CD4-positive, alpha-beta T cell (primary cell): ENCODE measurements around the gene ANKS1B. TPM values are rescaled to one million over a fixed set of nuclear protein-coding genes. Genes with fewer than 3 reads are reported as not detected.

Experiments
- ATAC-seq: fragments of 200-7000 bp; cut with Tn5 transposase; one replicate; pipeline ENCODE4 v1.10.0; 2022; ENCODE audit warnings: mild to moderate bottlenecking; ENCODE audit not compliant: poor library complexity
- CTCF ChIA-PET: fragments of 350-600 bp; sonication (Branson Sonifier 250); formaldehyde crosslinking; loops from one replicate; lab custom pipeline; 2021; ENCODE audit warnings: antibody characterized with exemption, inconsistent platforms; lab: Charles Lee
- POLR2A ChIA-PET: fragments of 350-600 bp; sonication (Branson Sonifier 250); formaldehyde crosslinking; loops from one replicate; lab custom pipeline; 2021; ENCODE audit warnings: antibody characterized with exemption, inconsistent platforms; lab: Charles Lee
- DNase-seq, 14 experiments: peaks; one replicate each; pipeline ENCODE4 v3.0.0-alpha.2; 2013 to 2020; ENCODE audit warnings: mixed read lengths in 2 of 14
- H3K27ac ChIP-seq, 2 donors: one replicate each; pipeline versions ENCODE4 v1.5.1 to v1.7.0; 2013; ENCODE audit warnings: low read length in 2 of 2, low read depth in 1 of 2, mild to moderate bottlenecking in 1 of 2
- H3K27me3 ChIP-seq, 2 experiments: 1 replicate in 1 of 2; 2 replicates in 1 of 2; pipeline versions ENCODE4 v1.6.1 to v1.7.0; 2013; ENCODE audit warnings: low read length in 2 of 2, control low read depth in 1 of 2, mild to moderate bottlenecking in 1 of 2, moderate library complexity in 1 of 2; ENCODE audit not compliant: insufficient read depth in 2 of 2, control insufficient read depth in 1 of 2
- H3K36me3 ChIP-seq: one replicate; pipeline ENCODE4 v1.6.1; 2013; ENCODE audit warnings: low read length, control low read depth; ENCODE audit not compliant: insufficient read depth
- H3K4me1 ChIP-seq: one replicate; pipeline ENCODE4 v1.6.1; 2013; ENCODE audit warnings: low read length, control low read depth; ENCODE audit not compliant: insufficient read depth
- H3K4me3 ChIP-seq: one replicate; pipeline ENCODE4 v1.5.1; 2013; ENCODE audit warnings: mild to moderate bottlenecking, low read length, moderate library complexity
- H3K9me3 ChIP-seq, 2 experiments: 1 replicate in 1 of 2; 2 replicates in 1 of 2; pipeline versions ENCODE4 v1.6.1 to v1.7.0; 2013; ENCODE audit warnings: low read length in 2 of 2, mild to moderate bottlenecking in 2 of 2, control low read depth in 1 of 2, moderate library complexity in 1 of 2; ENCODE audit not compliant: control insufficient read depth in 1 of 2, insufficient read depth in 1 of 2
- H3K27ac Mint-ChIP-seq: one replicate; pipeline ENCODE4 v1.8.0; 2020; ENCODE audit warnings: mixed read lengths
- H3K27me3 Mint-ChIP-seq: one replicate; pipeline ENCODE4 v1.8.0; 2021; ENCODE audit warnings: mixed read lengths
- H3K36me3 Mint-ChIP-seq: one replicate; pipeline ENCODE4 v1.8.0; 2021; ENCODE audit warnings: low read depth, mixed read lengths
- H3K4me1 Mint-ChIP-seq: one replicate; pipeline ENCODE4 v1.8.0; 2021; ENCODE audit warnings: low read depth, mixed read lengths
- H3K4me3 Mint-ChIP-seq: one replicate; pipeline ENCODE4 v1.8.0; 2020; ENCODE audit warnings: mild to moderate bottlenecking, mixed read lengths
- H3K9me3 Mint-ChIP-seq: one replicate; pipeline ENCODE4 v1.8.0; 2020; ENCODE audit warnings: mixed read lengths
- intact Hi-C, 2 experiments: fragments of 100-400 bp; cut with DNase I in 1 of 2; cut with micrococcal nuclease in 1 of 2; formaldehyde crosslinking; loops; one replicate each; pipeline versions ENCODE4 v1.15.1 to v1.9.0; 2023 to 2025; cut with DNase I, micrococcal nuclease
- total RNA-seq, 174 experiments: library from RNA in 2 of 174; stranded (reverse) in 2 of 174; gene quantifications; one replicate each; pipeline ENCODE4 v1.2.3 and lab custom pipeline; 2021 to 2026
- TF ChIP-seq, protein P1 (sequence below): fragments of 200-600 bp; IDR thresholded peaks from one replicate; pipeline ENCODE4 v1.8.0; 2022; ENCODE audit warnings: antibody characterized with exemption, mild to moderate bottlenecking

The ANKS1B gene
- total RNA-seq, 2 experiments from 2014 or later: 0.16 to 1.1 TPM

DNA sequence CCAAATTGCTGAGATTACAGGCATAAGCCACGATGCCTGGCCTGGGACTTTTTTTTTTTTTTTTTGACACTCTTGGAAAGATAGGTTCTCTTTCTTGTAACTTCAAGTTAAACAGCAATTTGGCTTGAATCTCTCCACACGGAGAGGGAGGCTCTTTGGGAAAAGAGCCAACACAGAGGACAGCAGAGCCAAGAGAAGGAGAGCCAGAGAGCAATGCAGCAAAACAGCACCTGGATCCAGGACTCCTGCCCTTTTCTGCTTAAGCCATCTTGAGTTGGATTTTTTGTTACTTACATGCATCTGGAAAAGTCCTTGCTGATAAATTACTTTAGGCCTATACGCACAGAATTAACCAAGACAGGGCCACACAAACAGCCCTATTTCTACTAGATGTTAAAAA is 1162.9 kb downstream of the ANKS1B start:
- Mint-ChIP-seq H3K4me1 (no peaks in the 10 kb centered on the region), H3K27me3 (peaks cover 42% of the 10 kb centered on the region), H3K27ac (no peak overlapping the region), H3K4me3 (no peak overlapping the region), H3K9me3 (no peaks in the 10 kb centered on the region), H3K36me3 (no peaks in the 10 kb centered on the region)
- Histone ChIP-seq H3K27ac (no peak overlapping the region), H3K4me3 (no peak overlapping the region), H3K27me3 (peaks cover 0 to 7% of the 10 kb centered on the region in 2 experiments), H3K4me1 (no peaks in the 10 kb centered on the region), H3K9me3 (no peaks in the 10 kb centered on the region), H3K36me3 (no peaks in the 10 kb centered on the region)
- CTCF ChIA-PET: no interaction called here
- intact Hi-C loops: no loop called here
- TF ChIP-seq, protein P1, sequence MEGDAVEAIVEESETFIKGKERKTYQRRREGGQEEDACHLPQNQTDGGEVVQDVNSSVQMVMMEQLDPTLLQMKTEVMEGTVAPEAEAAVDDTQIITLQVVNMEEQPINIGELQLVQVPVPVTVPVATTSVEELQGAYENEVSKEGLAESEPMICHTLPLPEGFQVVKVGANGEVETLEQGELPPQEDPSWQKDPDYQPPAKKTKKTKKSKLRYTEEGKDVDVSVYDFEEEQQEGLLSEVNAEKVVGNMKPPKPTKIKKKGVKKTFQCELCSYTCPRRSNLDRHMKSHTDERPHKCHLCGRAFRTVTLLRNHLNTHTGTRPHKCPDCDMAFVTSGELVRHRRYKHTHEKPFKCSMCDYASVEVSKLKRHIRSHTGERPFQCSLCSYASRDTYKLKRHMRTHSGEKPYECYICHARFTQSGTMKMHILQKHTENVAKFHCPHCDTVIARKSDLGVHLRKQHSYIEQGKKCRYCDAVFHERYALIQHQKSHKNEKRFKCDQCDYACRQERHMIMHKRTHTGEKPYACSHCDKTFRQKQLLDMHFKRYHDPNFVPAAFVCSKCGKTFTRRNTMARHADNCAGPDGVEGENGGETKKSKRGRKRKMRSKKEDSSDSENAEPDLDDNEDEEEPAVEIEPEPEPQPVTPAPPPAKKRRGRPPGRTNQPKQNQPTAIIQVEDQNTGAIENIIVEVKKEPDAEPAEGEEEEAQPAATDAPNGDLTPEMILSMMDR: no peak
- DNase-seq (no peak), ATAC-seq (no peak)
- POLR2A ChIA-PET: no interaction called here

DNA sequence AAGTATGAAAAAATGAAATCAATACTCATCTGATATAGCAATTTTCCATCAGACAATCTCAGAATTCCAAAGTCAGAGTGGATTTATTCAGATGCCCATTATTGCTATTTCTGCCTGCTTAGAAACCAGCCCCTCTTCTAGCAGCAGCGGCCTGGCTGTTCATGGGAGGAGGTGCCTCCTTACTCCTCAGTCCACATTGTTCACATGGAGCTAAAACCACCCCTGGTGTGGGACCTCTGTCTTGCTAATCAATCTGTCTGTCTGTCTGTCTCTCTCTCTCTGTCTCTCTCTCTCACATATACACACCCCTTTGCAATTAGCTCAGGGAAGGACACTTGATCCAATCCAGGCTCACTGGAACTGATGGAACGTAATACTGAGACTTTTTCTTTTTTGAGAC is 1163.5 kb downstream of the ANKS1B start:
- CTCF ChIA-PET: no interaction called here
- H3K9me3 Mint-ChIP-seq: no peaks in the 10 kb centered on the region

DNA sequence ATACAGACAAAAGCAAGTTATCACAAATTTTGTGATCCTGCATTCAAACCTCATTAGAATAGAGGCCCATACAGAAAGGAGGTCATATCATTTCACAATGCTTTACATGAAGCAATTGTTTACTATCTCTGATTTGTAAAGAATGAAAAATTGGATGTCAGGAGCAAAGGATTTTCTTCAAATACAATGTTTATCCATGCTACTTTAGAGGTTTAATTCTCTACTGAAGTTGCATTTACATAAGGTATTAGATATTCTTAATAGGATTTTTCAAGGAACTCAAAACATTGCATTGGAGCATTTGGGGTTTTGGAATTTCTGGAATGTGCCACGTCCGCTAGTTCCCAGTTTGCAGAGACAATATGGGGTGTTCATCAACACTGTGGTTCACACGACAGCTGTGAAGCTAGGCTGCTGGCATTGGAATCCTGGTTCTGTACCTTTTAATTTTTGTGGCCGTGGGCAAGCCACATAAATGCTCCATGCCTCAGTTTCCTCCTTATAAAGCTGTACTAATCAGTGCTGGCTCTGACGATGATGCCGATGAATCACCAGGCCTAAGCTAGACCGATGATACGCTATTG is 1164.8 kb downstream of the ANKS1B start:
- H3K36me3 ChIP-seq: no peaks in the 10 kb centered on the region
- Mint-ChIP-seq H3K4me3 (no peak overlapping the region), H3K27me3 (peaks cover 39% of the 10 kb centered on the region), H3K4me1 (no peaks in the 10 kb centered on the region), H3K27ac (no peak overlapping the region), H3K9me3 (no peaks in the 10 kb centered on the region), H3K36me3 (no peaks in the 10 kb centered on the region)
- intact Hi-C loops: no loop called here
- no peak overlapping the region for H3K4me3 ChIP-seq
- POLR2A ChIA-PET: no interaction called here
- DNase-seq (no peak), ATAC-seq (no peak)
- peaks cover 0 to 19% of the 10 kb centered on the region in 2 experiments for H3K27me3 ChIP-seq
- no peaks in the 10 kb centered on the region for H3K4me1 ChIP-seq
- CTCF ChIA-PET: no interaction called here
- no peaks in the 10 kb centered on the region for H3K9me3 ChIP-seq
- TF ChIP-seq, protein P1: no peak
- H3K27ac ChIP-seq: no peak overlapping the region

More for the DNA sequence above, 1163.5 kb downstream of the ANKS1B start:
- TF ChIP-seq, protein P1: no peak
- no peak overlapping the region for H3K27ac Mint-ChIP-seq
- ATAC-seq: no peak
- H3K36me3 Mint-ChIP-seq: no peaks in the 10 kb centered on the region
- no peaks in the 10 kb centered on the region for H3K4me1 Mint-ChIP-seq
- POLR2A ChIA-PET: no interaction called here
- intact Hi-C loops: no loop called here
- no peak overlapping the region for H3K27ac ChIP-seq
- H3K9me3 ChIP-seq: no peaks in the 10 kb centered on the region
- H3K27me3 ChIP-seq: peaks cover 0 to 13% of the 10 kb centered on the region in 2 experiments
- no peak for DNase-seq
- H3K4me3 Mint-ChIP-seq: no peak overlapping the region
- H3K4me1 ChIP-seq: no peaks in the 10 kb centered on the region
- H3K27me3 Mint-ChIP-seq: peaks cover 36% of the 10 kb centered on the region
- no peak overlapping the region for H3K4me3 ChIP-seq
- H3K36me3 ChIP-seq: no peaks in the 10 kb centered on the region
